Measurements from ENCODE around the gene CACNA2D4.

- TF ChIP-seq CTCF (IDR thresholded peaks at IDR 0.05) (no peak), POLR2A (IDR thresholded peaks at IDR 0.05) (no peak)
Observed at GRCh38 chr12:1917172-1918070, 1.0 kb downstream of the CACNA2D4 start.

All from heart left ventricle (tissue), 13 donors.